ENCODE data around the gene FAM222A. TPM values are rescaled to one million over a fixed set of nuclear protein-coding genes. Genes with fewer than 3 reads are reported as not detected.
A peak's percentile ranks its signal among the peaks of the same experiment; 100 is the strongest.

Gene FAM222A
- polyA plus RNA-seq, 2 of the 4 experiments (the other 2 are of a cell fraction): 0.98 to 3.2 TPM

GRCh38 chr12:109796057-109796456 lies 82.4 kb downstream of the FAM222A start (continued):
- TF ChIP-seq ELK1 (IDR thresholded peaks at IDR 0.05; ENCODE audit: low read depth, low read length): no peak

- H3K4me1 ChIP-seq: peaks cover 9% of the 10 kb centered on the region; the same call in 2 of the 3 replicates
- TF ChIP-seq MAFK (IDR thresholded peaks at IDR 0.05; ENCODE audit: partially characterized antibody): no peak
- no peak for TF ChIP-seq BCL3 (IDR thresholded peaks at IDR 0.05)
- peak in 1 of 2 experiments; percentile 12; a peak in 1 of 5 replicates for TF ChIP-seq RAD21 (conservative IDR thresholded peaks at IDR 0.05 in 1 of 2, IDR thresholded peaks at IDR 0.05 in 1 of 2)
- peak; percentile 81 for TF ChIP-seq ZFP36 (IDR thresholded peaks at IDR 0.05; ENCODE audit: borderline replicate concordance, partially characterized antibody)
- no peak for TF ChIP-seq RCOR1 (IDR thresholded peaks at IDR 0.05; ENCODE audit: low read depth, low read length)
- peak; percentile 30; the same call in 2 of the 3 replicates for TF ChIP-seq CTCF (IDR thresholded peaks at IDR 0.05)
- TF ChIP-seq JUN (IDR thresholded peaks at IDR 0.05): no peak
- no peak for TF ChIP-seq KDM1A (IDR thresholded peaks at IDR 0.05; ENCODE audit: low read depth)
- no peak overlapping the region for H3K4me3 ChIP-seq
- DNase-seq (ENCODE audit: low read depth in 1 of 2, low spot score in 1 of 2) (peak in 1 of 2 experiments; percentile 46), FAIRE-seq (peak; percentile 51), ATAC-seq (peak in 1 of 2 experiments; percentile 78; a peak in 3 of 6 replicates)
- CTCF ChIA-PET: interaction anchor here (0.7 to 5.9 kb wide), 5 partner anchors 23 to 245 kb away, joined by 3 to 25 read pairs (median 3); no protein-coding TSS in a partner anchor
- POLR2A ChIA-PET: no interaction called here
- H3K4me2 ChIP-seq: no peak overlapping the region
- H3K9me3 ChIP-seq: no peaks in the 10 kb centered on the region
- 58% methylated on average over 19 of the region's 19 CpGs for WGBS (ENCODE audit: missing lambda C conversion rate)
- H3K27ac ChIP-seq: no peak overlapping the region
Measured at GRCh38 chr12:109797905-109798669, 84.5 kb downstream of the FAM222A start.

GRCh38 chr12:109798691-109799090 lies 85.1 kb downstream of the FAM222A start:
- ChIA-PET POLR2A (no interaction called here), CTCF (interaction anchor here (0.7 to 5.9 kb wide), 6 partner anchors 8 to 84 kb away, joined by 3 to 25 read pairs (median 4); no protein-coding TSS in a partner anchor)
- Histone ChIP-seq H3K9me3 (no peaks in the 10 kb centered on the region), H3K4me2 (no peak overlapping the region), H3K4me3 (no peak overlapping the region), H3K4me1 (peaks cover 9% of the 10 kb centered on the region; the same call in 2 of the 3 replicates), H3K27ac (no peak overlapping the region)
- TF ChIP-seq ESRRA (IDR thresholded peaks at IDR 0.05; ENCODE audit: borderline replicate concordance, low read length): no peak
- TF ChIP-seq KDM5A (IDR thresholded peaks at IDR 0.05): no peak
- no peak for TF ChIP-seq HOXB5 (CRISPR knock-in tag; IDR thresholded peaks at IDR 0.05)
- TF ChIP-seq MYC (IDR thresholded peaks at IDR 0.05; ENCODE audit: borderline replicate concordance, low read length): no peak
- TF ChIP-seq KDM1A (IDR thresholded peaks at IDR 0.05; ENCODE audit: low read depth): no peak
- TF ChIP-seq CHD4 (IDR thresholded peaks at IDR 0.05; ENCODE audit: borderline replicate concordance): no peak
- no peak for TF ChIP-seq CBX8 (IDR thresholded peaks at IDR 0.05)
- no peak for TF ChIP-seq ZFP36 (IDR thresholded peaks at IDR 0.05; ENCODE audit: borderline replicate concordance, partially characterized antibody)
- TF ChIP-seq BHLHE40 (IDR thresholded peaks at IDR 0.05; ENCODE audit: low read depth, low read length): no peak
- TF ChIP-seq PBX3 (IDR thresholded peaks at IDR 0.05): no peak
- TF ChIP-seq ZSCAN20 (CRISPR knock-in tag; IDR thresholded peaks at IDR 0.05): no peak
- TF ChIP-seq HEYL (CRISPR knock-in tag; IDR thresholded peaks at IDR 0.05): no peak
- no peak for TF ChIP-seq HMGXB4 (CRISPR knock-in tag; IDR thresholded peaks at IDR 0.05; ENCODE audit: borderline replicate concordance)
- TF ChIP-seq EHF (CRISPR knock-in tag; IDR thresholded peaks at IDR 0.05): no peak
- TF ChIP-seq NR3C1 (IDR thresholded peaks at IDR 0.05): no peak
- DNase-seq (ENCODE audit: low read depth in 1 of 2, low spot score in 1 of 2) (no peak), ATAC-seq (no peak), FAIRE-seq (no peak)
- 65% methylated on average over 17 of the region's 20 CpGs for WGBS (ENCODE audit: missing lambda C conversion rate)

Data from A549 (cell line).